HG02588 (cell line): ENCODE measurements around the gene AGTPBP1.

Experiments
- ATAC-seq: cut with Tn5 transposase; IDR thresholded peaks from one replicate; pipeline ENCODE4 v1.9.1; 2021; ENCODE audit warnings: mild to moderate bottlenecking, moderate library complexity; ENCODE audit not compliant: unreplicated experiment

The AGTPBP1 gene

DNA sequence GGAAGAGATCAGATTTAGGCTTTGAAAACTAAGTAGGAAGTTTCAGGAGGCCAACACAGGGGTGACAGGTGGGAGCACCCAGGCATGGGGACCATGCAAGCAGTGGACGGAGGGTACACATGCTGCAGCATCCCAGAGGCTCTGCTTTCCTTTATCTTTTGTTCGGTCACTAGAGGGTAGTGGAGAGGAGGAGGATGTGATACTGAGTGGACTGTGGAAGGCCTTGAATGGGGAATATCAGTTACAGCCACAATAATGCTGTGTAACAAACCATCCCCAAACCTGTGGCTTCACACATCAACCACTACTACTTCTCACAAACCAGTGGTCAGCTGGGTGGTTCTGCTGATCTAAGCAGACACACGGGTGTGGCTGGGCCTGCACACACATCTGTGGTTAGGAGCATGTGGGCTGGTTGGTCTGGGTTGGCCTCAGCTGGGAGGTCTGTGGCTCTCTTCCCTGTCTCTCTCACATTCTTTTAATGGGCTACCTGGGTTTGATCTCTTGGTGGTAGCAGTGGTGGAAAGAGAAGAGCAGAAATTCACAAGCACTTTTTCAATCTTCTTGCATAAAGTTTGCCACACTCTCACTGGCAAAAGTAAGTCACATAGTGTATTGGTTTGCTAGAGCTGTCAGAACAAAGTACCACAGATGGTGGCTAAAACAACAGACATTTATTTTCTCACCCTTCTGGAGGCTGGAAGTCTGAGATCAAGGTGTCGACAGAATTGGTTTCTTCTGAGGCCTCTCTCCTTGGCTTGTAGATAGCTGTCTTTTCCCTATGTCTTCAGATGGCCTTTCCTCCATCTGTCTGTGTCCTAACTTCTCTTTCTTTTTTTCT lies 238.7 kb downstream of the AGTPBP1 start:
- no peak for ATAC-seq

DNA sequence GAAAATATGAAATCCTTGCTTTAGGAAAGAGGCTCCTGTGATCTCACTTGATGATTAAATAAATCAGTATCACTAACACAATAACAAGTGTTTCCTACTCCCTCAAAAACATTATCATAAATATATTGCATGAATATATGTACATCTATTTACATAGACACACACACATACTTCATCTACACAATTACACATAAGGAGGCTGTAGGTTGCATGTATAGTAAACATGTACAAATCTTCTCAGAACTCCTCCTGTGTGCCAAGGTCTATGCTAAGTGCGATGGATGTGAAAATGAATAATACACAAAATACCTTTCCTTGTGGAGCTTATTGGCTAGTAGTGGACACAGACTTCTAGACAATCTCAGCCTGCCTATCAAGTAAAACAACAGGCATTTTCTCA lies 239.9 kb downstream of the AGTPBP1 start:
- no peak for ATAC-seq

DNA sequence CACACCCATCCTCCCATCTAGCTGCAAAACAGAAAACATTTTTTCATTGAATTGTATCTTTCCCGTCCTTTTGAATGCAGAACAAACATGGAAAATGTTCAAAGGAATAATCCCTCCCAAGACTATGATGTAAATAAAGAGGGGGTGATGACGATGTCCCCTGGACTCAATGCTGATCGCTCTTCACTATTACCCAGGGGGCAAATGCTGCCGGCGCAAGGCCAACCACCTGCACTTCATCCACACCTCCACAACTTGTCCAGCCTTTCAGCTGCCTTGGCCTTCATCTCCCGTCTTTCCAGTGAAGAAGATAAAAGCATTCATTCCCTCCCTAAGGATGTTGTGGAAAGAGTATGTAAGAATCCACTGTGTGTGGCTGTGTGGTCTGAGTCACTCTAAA lies 240.3 kb downstream of the AGTPBP1 start:
- no peak for ATAC-seq
